ENCODE data around the gene ACTR8. TPM values are rescaled to one million over a fixed set of nuclear protein-coding genes. Genes with fewer than 3 reads are reported as not detected.

The ACTR8 gene
- polyA plus RNA-seq, 1 experiment, result 33.0 TPM

DNA sequence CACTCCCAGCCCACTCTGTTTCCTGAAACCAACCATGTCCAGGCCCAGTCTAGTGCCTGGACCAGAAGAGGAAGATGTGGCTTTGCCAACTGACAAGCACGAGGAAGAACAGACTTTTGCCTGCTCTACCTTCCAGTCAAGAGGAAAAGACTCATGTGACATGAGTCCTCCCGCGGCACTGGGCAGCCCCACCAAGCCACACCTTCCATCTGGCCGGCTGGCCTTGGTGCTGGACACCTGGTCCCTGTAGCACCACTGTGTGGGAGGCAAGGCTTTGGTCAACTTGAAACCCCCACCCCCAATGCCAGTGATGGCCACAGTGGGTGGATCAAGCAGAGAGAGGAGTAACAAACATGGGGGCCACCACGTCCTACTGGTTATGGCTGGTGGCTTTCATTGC is 48.3 kb downstream of the ACTR8 start:
- Histone ChIP-seq H3K36me3 (ENCODE audit: control insufficient read depth, insufficient read depth, low read length) (no peaks in the 10 kb centered on the region), H3K27me3 (ENCODE audit: control insufficient read depth, insufficient read depth, low read length) (no peaks in the 10 kb centered on the region), H3K4me3 (ENCODE audit: low read depth, low read length) (no peak overlapping the region)
- TF ChIP-seq, protein P1, sequence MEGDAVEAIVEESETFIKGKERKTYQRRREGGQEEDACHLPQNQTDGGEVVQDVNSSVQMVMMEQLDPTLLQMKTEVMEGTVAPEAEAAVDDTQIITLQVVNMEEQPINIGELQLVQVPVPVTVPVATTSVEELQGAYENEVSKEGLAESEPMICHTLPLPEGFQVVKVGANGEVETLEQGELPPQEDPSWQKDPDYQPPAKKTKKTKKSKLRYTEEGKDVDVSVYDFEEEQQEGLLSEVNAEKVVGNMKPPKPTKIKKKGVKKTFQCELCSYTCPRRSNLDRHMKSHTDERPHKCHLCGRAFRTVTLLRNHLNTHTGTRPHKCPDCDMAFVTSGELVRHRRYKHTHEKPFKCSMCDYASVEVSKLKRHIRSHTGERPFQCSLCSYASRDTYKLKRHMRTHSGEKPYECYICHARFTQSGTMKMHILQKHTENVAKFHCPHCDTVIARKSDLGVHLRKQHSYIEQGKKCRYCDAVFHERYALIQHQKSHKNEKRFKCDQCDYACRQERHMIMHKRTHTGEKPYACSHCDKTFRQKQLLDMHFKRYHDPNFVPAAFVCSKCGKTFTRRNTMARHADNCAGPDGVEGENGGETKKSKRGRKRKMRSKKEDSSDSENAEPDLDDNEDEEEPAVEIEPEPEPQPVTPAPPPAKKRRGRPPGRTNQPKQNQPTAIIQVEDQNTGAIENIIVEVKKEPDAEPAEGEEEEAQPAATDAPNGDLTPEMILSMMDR (IDR thresholded peaks at IDR 0.05; ENCODE audit: insufficient read depth, low read depth, low read length), result no peak
- no peak for DNase-seq (ENCODE audit: low read depth)
- ChIA-PET POLR2A (no interaction called here), CTCF (interaction anchor here (3.1 kb wide), 1 partner anchor 11 kb away, joined by 12 read pairs; no protein-coding TSS in a partner anchor)

DNA sequence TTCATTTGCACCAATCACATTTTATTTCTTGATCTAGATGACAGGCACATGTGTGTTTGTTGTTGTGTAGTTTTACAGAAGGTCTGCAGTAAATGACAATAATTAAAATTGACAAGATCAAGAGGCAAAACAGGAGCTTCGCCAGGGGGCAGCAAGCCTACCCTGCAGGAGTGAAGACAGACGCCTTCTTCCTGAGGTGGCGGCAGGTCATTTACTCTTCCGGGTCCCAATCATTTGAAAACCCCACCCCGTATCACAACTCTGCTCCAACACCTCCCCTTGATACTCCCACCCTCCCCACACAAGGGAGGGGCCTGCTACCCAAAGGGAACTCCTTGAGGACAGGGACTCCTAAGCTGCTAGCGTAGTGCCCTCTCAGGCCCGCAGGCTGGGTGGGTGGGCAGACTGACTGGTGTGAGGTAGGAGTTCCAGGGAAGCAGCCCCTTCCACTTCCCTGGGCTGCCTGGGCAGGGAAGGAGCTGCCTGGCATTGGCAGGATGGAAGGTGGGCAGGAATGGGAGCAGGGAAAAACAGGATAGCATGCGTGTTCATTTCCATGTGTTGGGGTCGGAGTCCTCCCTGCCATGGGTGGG is 48.8 kb downstream of the ACTR8 start:
- no peaks in the 10 kb centered on the region for H3K27me3 ChIP-seq (ENCODE audit: control insufficient read depth, insufficient read depth, low read length)
- no peak for DNase-seq (ENCODE audit: low read depth)
- H3K4me3 ChIP-seq (ENCODE audit: low read depth, low read length), result no peak overlapping the region
- TF ChIP-seq, protein P1 (IDR thresholded peaks at IDR 0.05; ENCODE audit: insufficient read depth, low read depth, low read length), result no peak
- ChIA-PET POLR2A (no interaction called here), CTCF (interaction anchor here (1.0 to 3.1 kb wide), 2 partner anchors 12 to 126 kb away, joined by 4 to 12 read pairs; no protein-coding TSS in a partner anchor)
- no peaks in the 10 kb centered on the region for H3K36me3 ChIP-seq (ENCODE audit: control insufficient read depth, insufficient read depth, low read length)

DNA sequence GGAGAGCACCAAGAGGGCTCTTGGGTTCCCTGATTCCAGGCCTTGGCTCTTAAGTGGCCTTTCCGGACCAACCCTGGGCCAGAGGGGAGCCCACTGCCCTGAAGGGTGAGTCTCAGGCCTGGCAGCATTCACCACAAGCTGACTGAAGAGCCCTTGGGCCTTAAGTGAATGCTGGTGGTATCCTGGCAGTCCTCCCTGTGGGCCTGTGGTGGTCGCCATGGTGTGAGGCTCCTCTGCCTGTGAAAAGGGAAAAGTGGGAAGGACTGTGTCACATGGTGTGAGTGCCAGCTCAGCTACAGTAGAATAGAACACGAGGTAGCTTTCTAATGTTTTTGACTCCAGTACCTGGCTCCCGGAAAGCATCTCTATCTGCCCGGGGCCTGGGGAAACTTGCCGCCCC is 51.0 kb downstream of the ACTR8 start:
- no peaks in the 10 kb centered on the region for H3K36me3 ChIP-seq (ENCODE audit: control insufficient read depth, insufficient read depth, low read length)
- H3K27me3 ChIP-seq (ENCODE audit: control insufficient read depth, insufficient read depth, low read length), result no peaks in the 10 kb centered on the region
- POLR2A ChIA-PET, result no interaction called here
- CTCF ChIA-PET, result no interaction called here
- no peak for DNase-seq (ENCODE audit: low read depth)
- TF ChIP-seq, protein P1 (IDR thresholded peaks at IDR 0.05; ENCODE audit: insufficient read depth, low read depth, low read length), result no peak
- H3K4me3 ChIP-seq (ENCODE audit: low read depth, low read length), result no peak overlapping the region

DNA sequence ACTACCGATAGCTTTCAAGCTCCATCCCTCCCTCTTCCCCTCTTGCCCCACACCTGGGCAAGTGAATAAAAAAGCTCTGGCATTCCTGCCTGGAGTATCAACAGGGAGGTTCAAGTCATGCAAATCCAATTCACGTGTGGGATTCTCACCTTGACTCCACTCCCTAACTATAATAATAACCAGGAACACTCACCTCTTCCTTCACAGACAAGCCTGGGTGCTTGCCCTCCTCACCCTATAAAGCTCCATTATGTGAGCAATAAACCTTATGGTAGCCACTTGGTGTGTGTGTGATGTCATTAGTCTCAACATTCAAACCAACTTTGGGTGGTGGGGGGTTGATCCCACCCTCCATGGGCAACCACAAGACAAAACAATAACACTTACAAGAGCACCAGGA is 52.3 kb downstream of the ACTR8 start:
- H3K4me3 ChIP-seq (ENCODE audit: low read depth, low read length), result no peak overlapping the region
- H3K27me3 ChIP-seq (ENCODE audit: control insufficient read depth, insufficient read depth, low read length), result no peaks in the 10 kb centered on the region
- no peaks in the 10 kb centered on the region for H3K36me3 ChIP-seq (ENCODE audit: control insufficient read depth, insufficient read depth, low read length)
- TF ChIP-seq, protein P1 (IDR thresholded peaks at IDR 0.05; ENCODE audit: insufficient read depth, low read depth, low read length), result no peak
- ChIA-PET CTCF (no interaction called here), POLR2A (no interaction called here)
- DNase-seq (ENCODE audit: low read depth), result no peak

DNA sequence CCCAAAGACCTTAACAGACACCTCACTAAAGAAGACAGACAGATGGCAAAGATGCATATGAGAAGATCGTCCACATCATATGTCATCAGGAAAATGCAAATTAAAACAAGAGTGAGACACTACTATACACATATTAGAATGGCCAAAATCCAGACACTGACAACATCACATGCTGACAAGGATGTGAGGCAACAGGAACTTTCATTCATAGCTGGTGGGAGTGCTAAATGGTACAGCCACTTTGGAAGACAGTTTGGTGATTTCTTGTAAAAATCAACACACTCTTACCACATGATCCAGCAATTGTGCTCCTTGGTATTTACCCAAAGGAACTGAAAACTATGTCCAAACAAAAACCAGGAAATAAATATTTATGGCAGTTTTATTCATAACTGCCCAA is 53.4 kb downstream of the ACTR8 start:
- CTCF ChIA-PET, result no interaction called here

More for the DNA sequence above, 53.4 kb downstream of the ACTR8 start:
- TF ChIP-seq, protein P1 (IDR thresholded peaks at IDR 0.05; ENCODE audit: insufficient read depth, low read depth, low read length), result no peak
- POLR2A ChIA-PET, result no interaction called here
- Histone ChIP-seq H3K27me3 (ENCODE audit: control insufficient read depth, insufficient read depth, low read length) (no peaks in the 10 kb centered on the region), H3K4me3 (ENCODE audit: low read depth, low read length) (no peak overlapping the region), H3K36me3 (ENCODE audit: control insufficient read depth, insufficient read depth, low read length) (no peaks in the 10 kb centered on the region)
- DNase-seq (ENCODE audit: low read depth), result no peak
